HUDEP-2 (cell line): ENCODE data around the gene TRMT2A.
"Not testable (repeated sequence)": the region's sequence is repeated elsewhere in the genome, so short reads cannot be mapped to it uniquely, and the experiment has no call there.

Source experiments
- DNase-seq, 76 experiments: peaks; one replicate each; lab custom pipeline; 2025; ENCODE audit not compliant: unreplicated experiment in 76 of 76; lab: John Stamatoyannopoulos, UW

Gene TRMT2A

GRCh38 chr22:20116951-20117632, at the start of gene TRMT2A:
Gene TRMT2A (minus strand): TSS chr22:20117226. CDS start chr22:20116906, 320 bp downstream.
- DNase-seq: peak; percentile 61 to 98 (median 95)

GRCh38 chr22:20166703-20167102, 49.7 kb upstream of the TRMT2A start:
- no peak for DNase-seq

GRCh38 chr22:20165913-20166312, 48.9 kb upstream of the TRMT2A start:
- no peak for DNase-seq

- no peak for DNase-seq
These were observed 48.4 kb upstream of the TRMT2A start for GRCh38 chr22:20165421-20165820.

- DNase-seq: no peak
These were observed 47.8 kb upstream of the TRMT2A start for GRCh38 chr22:20164863-20165262.

GRCh38 chr22:20160041-20160440, 43.0 kb upstream of the TRMT2A start:
- no peak for DNase-seq

- DNase-seq: not testable (repeated sequence)
These were observed 42.5 kb upstream of the TRMT2A start for GRCh38 chr22:20159531-20159930.

GRCh38 chr22:20159076-20159475, 42.0 kb upstream of the TRMT2A start:
- DNase-seq: no peak

GRCh38 chr22:20158391-20159036, 41.5 kb upstream of the TRMT2A start:
- no peak for DNase-seq

- no peak for DNase-seq
These were observed 40.6 kb upstream of the TRMT2A start for GRCh38 chr22:20157430-20158183.

- DNase-seq: peak in 67 of 76 experiments; percentile 7 to 86 (median 57)
These were observed 39.8 kb upstream of the TRMT2A start for GRCh38 chr22:20156611-20157429.

- DNase-seq: no peak
These were observed 39.0 kb upstream of the TRMT2A start for GRCh38 chr22:20156042-20156389.

GRCh38 chr22:20155330-20156041, 38.5 kb upstream of the TRMT2A start:
- DNase-seq: no peak

GRCh38 chr22:20154602-20155187, 37.7 kb upstream of the TRMT2A start:
- DNase-seq: no peak

- DNase-seq: no peak
These were observed 36.9 kb upstream of the TRMT2A start for GRCh38 chr22:20153945-20154344.

- no peak for DNase-seq
These were observed 35.5 kb upstream of the TRMT2A start for GRCh38 chr22:20152464-20152890.

GRCh38 chr22:20151276-20151588, 34.2 kb upstream of the TRMT2A start:
- no peak for DNase-seq

- no peak for DNase-seq
These were observed 33.6 kb upstream of the TRMT2A start, which contains the start of gene CCDC188 for GRCh38 chr22:20150381-20151275. Gene CCDC188 (minus strand): TSS chr22:20151055. CDS start chr22:20150986, 69 bp downstream.
